WTC11 (cell line): ENCODE data around the gene NIN. TPM values are rescaled to one million over a fixed set of nuclear protein-coding genes. Genes with fewer than 3 reads are reported as not detected.

ENCODE experiments used
- ATAC-seq: fragments of 200-7000 bp; cut with Tn5 transposase; 2 replicates; pipeline ENCODE4 v1.10.0; 2021; ENCODE audit warnings: mild to moderate bottlenecking, moderate library complexity
- CTCF ChIA-PET: fragments of 300-600 bp; sonication (Branson Sonifier 250); formaldehyde crosslinking; loops from one replicate; lab custom pipeline; 2021; ENCODE audit warnings: antibody characterized with exemption; lab: Charles Lee
- POLR2A ChIA-PET: fragments of 350-600 bp; sonication (Branson Sonifier 250); formaldehyde crosslinking; loops from one replicate; lab custom pipeline; 2021; ENCODE audit warnings: antibody characterized with exemption; lab: Charles Lee
- DNase-seq: peaks from one replicate; pipeline ENCODE4 v3.0.0; 2021; ENCODE audit warnings: low spot score
- H3K27ac Mint-ChIP-seq: 2 replicates; pipeline ENCODE4 v1.8.0; 2021; ENCODE audit warnings: mixed read lengths
- H3K27me3 Mint-ChIP-seq: 2 replicates; pipeline ENCODE4 v1.8.0; 2021; ENCODE audit warnings: low read depth, mild to moderate bottlenecking, moderate library complexity, mixed read lengths
- H3K36me3 Mint-ChIP-seq: 2 replicates; pipeline ENCODE4 v1.8.0; 2021; ENCODE audit warnings: mixed read lengths
- H3K4me1 Mint-ChIP-seq: 2 replicates; pipeline ENCODE4 v1.8.0; 2022; ENCODE audit warnings: mixed read lengths
- H3K4me3 Mint-ChIP-seq: 2 replicates; pipeline ENCODE4 v1.8.0; 2021; ENCODE audit warnings: mild to moderate bottlenecking, moderate library complexity, mixed read lengths
- H3K9me3 Mint-ChIP-seq: 2 replicates; pipeline ENCODE4 v1.8.0; 2021; ENCODE audit warnings: mixed read lengths
- AFF4 ChIP-seq: sonication (generic); formaldehyde crosslinking; IDR thresholded peaks from 2 replicates; pipeline ENCODE4 v1.8.1; 2023; ENCODE audit warnings: mild to moderate bottlenecking, missing genetic modification reagents, borderline replicate concordance
- CREB1 ChIP-seq: sonication (generic); formaldehyde crosslinking; IDR thresholded peaks from 2 replicates; pipeline ENCODE4 v1.8.0; 2023; ENCODE audit warnings: mild to moderate bottlenecking, missing genetic modification reagents
- CREM ChIP-seq: sonication (generic); formaldehyde crosslinking; IDR thresholded peaks from 2 replicates; pipeline ENCODE4 v1.8.1; 2022; ENCODE audit warnings: mild to moderate bottlenecking, missing genetic modification reagents, moderate library complexity
- E2F1 ChIP-seq: sonication (generic); formaldehyde crosslinking; IDR thresholded peaks from 2 replicates; pipeline ENCODE4 v1.8.0; 2022; ENCODE audit warnings: mild to moderate bottlenecking, missing genetic modification reagents
- EMX1 ChIP-seq: fragments of 250-450 bp; sonication (Bioruptor Pico); IDR thresholded peaks from 2 replicates; pipeline ENCODE4 v1.8.0; 2021; ENCODE audit warnings: mild to moderate bottlenecking
- ERG ChIP-seq: fragments of 250-450 bp; sonication (Bioruptor Pico); IDR thresholded peaks from 2 replicates; pipeline ENCODE4 v1.8.0; 2021; ENCODE audit warnings: mild to moderate bottlenecking
- FOXJ3 ChIP-seq: sonication (generic); formaldehyde crosslinking; IDR thresholded peaks from 2 replicates; pipeline ENCODE4 v1.9.0; 2021; ENCODE audit warnings: missing genetic modification reagents, mild to moderate bottlenecking, borderline replicate concordance
- FOXP4 ChIP-seq: sonication (generic); formaldehyde crosslinking; IDR thresholded peaks from 2 replicates; pipeline ENCODE4 v1.8.0; 2022; ENCODE audit warnings: mild to moderate bottlenecking, missing genetic modification reagents
- GABPB1 ChIP-seq: sonication (generic); formaldehyde crosslinking; IDR thresholded peaks from 2 replicates; pipeline ENCODE4 v1.8.1; 2023; ENCODE audit warnings: mild to moderate bottlenecking, missing genetic modification reagents
- GTF2I ChIP-seq: fragments of 250-450 bp; sonication (Bioruptor Pico); conservative IDR thresholded peaks from 2 replicates; pipeline ENCODE4 v1.4.0; 2021; ENCODE audit warnings: mild to moderate bottlenecking
- HMGXB4 ChIP-seq: sonication (generic); formaldehyde crosslinking; IDR thresholded peaks from 2 replicates; pipeline ENCODE4 v1.8.1; 2023; ENCODE audit warnings: mild to moderate bottlenecking, moderate library complexity, missing genetic modification reagents
- JAZF1 ChIP-seq: fragments of 250-450 bp; sonication (Bioruptor Pico); IDR thresholded peaks from 2 replicates; pipeline ENCODE4 v1.9.0; 2021; ENCODE audit warnings: moderate library complexity, mild to moderate bottlenecking, inconsistent platforms
- NFE2L1 ChIP-seq: sonication (generic); formaldehyde crosslinking; IDR thresholded peaks from 2 replicates; pipeline ENCODE4 v1.8.1; 2023; ENCODE audit warnings: missing genetic modification reagents
- NFYB ChIP-seq: sonication (generic); formaldehyde crosslinking; conservative IDR thresholded peaks from 2 replicates; pipeline ENCODE4 v1.8.0; 2022; ENCODE audit warnings: low read depth, missing genetic modification reagents
- NR1H2 ChIP-seq: sonication (generic); formaldehyde crosslinking; IDR thresholded peaks from 2 replicates; pipeline ENCODE4 v1.9.0; 2021; ENCODE audit warnings: mild to moderate bottlenecking, moderate library complexity, missing genetic modification reagents
- NR2C2 ChIP-seq: sonication (generic); formaldehyde crosslinking; IDR thresholded peaks from 2 replicates; pipeline ENCODE4 v1.8.0; 2022; ENCODE audit warnings: mild to moderate bottlenecking, missing genetic modification reagents
- SMAD4 ChIP-seq: sonication (generic); formaldehyde crosslinking; IDR thresholded peaks from 2 replicates; pipeline ENCODE4 v1.8.0; 2022; ENCODE audit warnings: mild to moderate bottlenecking, missing genetic modification reagents
- ZNF317 ChIP-seq: sonication (generic); formaldehyde crosslinking; IDR thresholded peaks from 2 replicates; pipeline ENCODE4 v1.8.1; 2023; ENCODE audit warnings: low read depth, mild to moderate bottlenecking, moderate library complexity, missing genetic modification reagents, borderline replicate concordance
- ZNF423 ChIP-seq: fragments of 250-450 bp; sonication (Bioruptor Pico); IDR thresholded peaks from 2 replicates; pipeline ENCODE4 v2.1.2; 2022; ENCODE audit warnings: mild to moderate bottlenecking, moderate library complexity
- total RNA-seq: library from RNA; stranded (reverse); gene quantifications from 3 replicates; pipeline ENCODE4 v1.2.3, GENCODE V29; 2021

The NIN gene
- total RNA-seq, 1 experiment from 2014 or later: 23.8 TPM

- Mint-ChIP-seq H3K9me3 (no peaks in the 10 kb centered on the region), H3K27ac (no peak overlapping the region), H3K36me3 (peaks cover 9% of the 10 kb centered on the region; the same call in 1 of the 2 replicates), H3K4me1 (peaks cover 27% of the 10 kb centered on the region)
- ATAC-seq (no peak), DNase-seq (no peak)
- POLR2A ChIA-PET: no interaction called here
- TF ChIP-seq EMX1 (CRISPR knock-in tag) (no peak), NR1H2 (CRISPR knock-in tag) (no peak), NR2C2 (CRISPR knock-in tag) (no peak), ZNF423 (no peak), ZNF317 (CRISPR knock-in tag) (no peak), NFE2L1 (CRISPR knock-in tag) (no peak), GTF2I (no peak), NFYB (no peak), CREM (CRISPR knock-in tag) (no peak), FOXJ3 (CRISPR knock-in tag) (no peak), SMAD4 (CRISPR knock-in tag) (no peak), HMGXB4 (no peak), FOXP4 (CRISPR knock-in tag) (no peak), E2F1 (CRISPR knock-in tag) (no peak), CREB1 (CRISPR knock-in tag) (no peak), ERG (no peak), AFF4 (CRISPR knock-in tag) (no peak), JAZF1 (CRISPR knock-in tag) (no peak), GABPB1 (CRISPR knock-in tag) (no peak)
- TF ChIP-seq, all 79 proteins: peak for 0
- H3K27me3 Mint-ChIP-seq: no peaks in the 10 kb centered on the region
- no peak overlapping the region for H3K4me3 Mint-ChIP-seq
- CTCF ChIA-PET: interaction anchor here (0.7 to 1.8 kb wide), 5 partner anchors 9 to 136 kb away, joined by 3 to 11 read pairs (median 5); no protein-coding TSS in a partner anchor
Measured at GRCh38 chr14:50794068-50794645, 36.8 kb downstream of the NIN start.
